Glomerular endothelial cell (primary cell): ENCODE measurements around the gene DCAF12L1. TPM values are rescaled to one million over a fixed set of nuclear protein-coding genes. Genes with fewer than 3 reads are reported as not detected.

ENCODE experiments used
- DNase-seq: peaks from one replicate; pipeline ENCODE4 v3.0.0-alpha.2; 2011; ENCODE audit warnings: low read depth, low spot score; ENCODE audit errors: extremely low read depth
- total RNA-seq: library from RNA; depleted of rRNA; stranded (reverse); fragments of >200 nt; gene quantifications from 2 replicates; pipeline ENCODE4 v1.2.3, GENCODE V29; 2015

The DCAF12L1 gene
- total RNA-seq, result 0.18 and 0.44 TPM in 2 replicates

- DNase-seq, result no peak
These were observed at the start of gene DCAF12L1 for GRCh38 chrX:126552313-126553022. DCAF12L1 (minus strand) TSS chrX:126552814; CDS start chrX:126552608, 206 bp downstream.

GRCh38 chrX:126580877-126581276 is 28.3 kb upstream of the DCAF12L1 start:
- DNase-seq, result no peak

GRCh38 chrX:126575911-126576310 is 23.3 kb upstream of the DCAF12L1 start:
- DNase-seq, result no peak

GRCh38 chrX:126557151-126557550 is 4.5 kb upstream of the DCAF12L1 start:
- DNase-seq, result no peak

GRCh38 chrX:126551725-126552312 is 795 bp downstream of the DCAF12L1 start:
- DNase-seq, result no peak

GRCh38 chrX:126551306-126551705 is 1.3 kb downstream of the DCAF12L1 start:
- DNase-seq, result no peak

- no peak for DNase-seq
These were observed 1.8 kb downstream of the DCAF12L1 start for GRCh38 chrX:126550816-126551215.

GRCh38 chrX:126509923-126510322 is 42.7 kb downstream of the DCAF12L1 start:
- no peak for DNase-seq
